Measurements from ENCODE around the gene HSPB2.

DNA sequence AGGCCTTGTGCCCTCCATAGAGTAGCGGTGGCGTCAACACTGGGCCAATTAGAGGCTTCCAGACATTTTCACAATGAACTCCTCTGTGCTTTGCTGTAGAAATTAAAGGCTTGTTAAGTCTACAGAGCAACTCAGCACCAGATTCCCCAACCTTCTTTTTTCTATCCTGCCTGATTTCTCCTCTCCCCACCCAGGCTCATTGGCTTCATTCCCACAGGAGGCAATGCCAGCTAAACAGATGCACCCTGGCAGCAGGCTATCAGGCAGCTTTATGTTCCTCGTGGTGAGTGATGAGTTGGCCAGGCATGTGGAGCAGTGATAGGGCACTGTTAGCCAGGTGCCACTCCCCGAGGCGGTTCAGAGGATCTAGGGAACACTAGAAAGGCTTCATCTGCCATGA lies 29.4 kb downstream of the HSPB2 start:
- TF ChIP-seq CTCF (conservative IDR thresholded peaks at IDR 0.05 in 1 of 2, IDR thresholded peaks at IDR 0.05 in 1 of 2; ENCODE audit: low read depth in 1 of 2, low read length in 2 of 2) (no peak), EZH2 (IDR thresholded peaks at IDR 0.05; ENCODE audit: low read length, missing control alignments) (no peak)

All from fibroblast of lung (primary cell).